Measurements from ENCODE around the gene ADRA2C.

Gene ADRA2C

DNA sequence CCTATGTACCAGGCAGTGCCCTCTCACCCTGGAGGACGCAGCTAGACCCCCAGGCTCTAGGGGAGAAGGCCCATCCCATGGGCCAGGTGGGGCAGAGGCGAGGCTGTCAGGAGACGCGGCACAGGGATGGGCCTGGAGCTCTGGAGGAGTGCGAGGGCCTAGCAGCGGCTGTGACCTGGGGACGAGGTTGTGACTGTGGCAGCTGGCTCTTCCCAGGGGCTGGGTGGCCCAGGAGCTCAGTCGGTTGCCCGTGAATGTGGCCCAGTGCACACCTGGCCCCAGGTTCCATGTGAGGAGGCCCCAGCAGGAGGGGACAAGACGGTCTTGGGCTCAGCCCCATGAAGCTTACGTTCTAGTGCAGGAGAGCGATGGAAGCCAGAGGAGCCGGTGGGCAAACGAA, 31.0 kb upstream of the ADRA2C start:
- DNase-seq: no peak

DNA sequence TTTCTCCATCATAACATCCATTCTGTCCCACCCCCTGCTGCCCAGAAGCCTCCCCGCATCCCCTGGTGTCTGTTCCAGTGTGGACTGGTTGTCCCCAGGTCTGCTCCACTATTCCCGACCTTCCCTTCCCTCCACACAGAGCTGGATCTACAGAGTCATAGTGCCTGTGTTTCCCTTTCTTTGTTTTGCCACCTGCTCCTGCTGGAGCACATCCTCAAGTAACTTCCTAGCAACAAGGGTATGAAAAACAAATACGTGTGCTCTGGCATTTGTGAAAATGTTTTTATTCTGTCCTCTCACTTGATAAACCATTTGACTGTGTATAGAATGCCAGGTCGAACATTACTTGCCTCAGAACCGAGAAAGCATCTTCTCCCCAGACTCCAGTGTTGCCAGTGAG, 29.9 kb upstream of the ADRA2C start:
- no peak for DNase-seq

DNA sequence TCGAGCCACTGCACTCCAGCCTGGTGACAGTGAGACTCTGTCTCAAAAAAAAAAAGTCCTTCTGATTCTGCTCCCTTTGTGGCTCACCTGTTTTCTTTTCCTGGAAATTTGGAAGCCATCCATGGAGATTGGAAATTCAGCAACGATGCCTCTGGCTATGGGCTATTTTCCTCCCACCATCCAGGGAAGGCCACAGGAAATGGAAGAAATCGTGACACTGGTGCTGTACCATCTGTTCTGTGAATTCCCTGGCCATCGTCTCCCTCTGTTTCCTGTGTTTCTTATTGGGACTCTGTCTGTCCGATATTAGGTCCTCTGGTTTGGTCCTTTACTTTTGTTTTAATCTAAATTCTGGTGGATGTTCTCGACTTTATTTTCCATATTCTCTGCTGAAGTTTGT, 29.4 kb upstream of the ADRA2C start:
- no peak for DNase-seq

DNA sequence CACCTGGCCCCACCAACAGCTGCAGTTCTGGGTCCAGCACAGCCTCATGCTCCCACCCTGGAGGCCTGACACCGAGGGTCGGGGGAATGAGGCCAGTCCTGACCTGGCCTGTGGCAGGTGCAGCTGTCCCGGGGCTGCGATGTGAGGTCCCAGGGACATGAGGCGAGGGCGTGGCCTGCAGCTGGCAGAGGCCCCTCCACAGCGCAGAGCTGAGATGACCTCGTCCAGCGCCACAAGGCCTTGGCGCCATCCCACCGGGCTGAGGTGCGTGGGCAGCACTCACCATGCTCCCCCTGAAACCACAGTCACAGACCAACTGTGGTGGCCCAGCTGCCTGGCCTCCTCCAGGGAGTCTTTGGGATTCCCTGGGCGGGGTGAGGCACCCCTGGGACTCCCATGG, 26.6 kb upstream of the ADRA2C start:
- DNase-seq: no peak

DNA sequence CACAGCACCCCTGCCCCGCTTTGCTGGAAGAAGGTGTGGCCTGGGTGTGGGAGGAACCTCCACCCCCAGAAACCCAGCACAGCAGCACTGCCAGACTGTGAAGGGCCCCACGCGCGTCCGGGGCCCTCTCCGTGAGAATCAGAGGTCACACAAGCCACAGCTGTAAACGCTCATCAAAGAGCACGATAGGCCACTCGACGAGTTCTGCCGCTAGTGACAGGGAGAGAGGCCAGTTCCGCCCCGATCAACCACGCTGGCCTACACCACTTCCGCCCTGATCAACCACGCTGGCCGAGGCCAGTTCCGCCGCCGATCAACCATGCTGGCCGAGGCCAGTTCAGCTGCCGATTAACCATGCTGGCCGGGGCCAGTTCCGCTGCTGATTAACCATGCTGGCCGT, 25.9 kb upstream of the ADRA2C start:
- DNase-seq: no peak

DNA sequence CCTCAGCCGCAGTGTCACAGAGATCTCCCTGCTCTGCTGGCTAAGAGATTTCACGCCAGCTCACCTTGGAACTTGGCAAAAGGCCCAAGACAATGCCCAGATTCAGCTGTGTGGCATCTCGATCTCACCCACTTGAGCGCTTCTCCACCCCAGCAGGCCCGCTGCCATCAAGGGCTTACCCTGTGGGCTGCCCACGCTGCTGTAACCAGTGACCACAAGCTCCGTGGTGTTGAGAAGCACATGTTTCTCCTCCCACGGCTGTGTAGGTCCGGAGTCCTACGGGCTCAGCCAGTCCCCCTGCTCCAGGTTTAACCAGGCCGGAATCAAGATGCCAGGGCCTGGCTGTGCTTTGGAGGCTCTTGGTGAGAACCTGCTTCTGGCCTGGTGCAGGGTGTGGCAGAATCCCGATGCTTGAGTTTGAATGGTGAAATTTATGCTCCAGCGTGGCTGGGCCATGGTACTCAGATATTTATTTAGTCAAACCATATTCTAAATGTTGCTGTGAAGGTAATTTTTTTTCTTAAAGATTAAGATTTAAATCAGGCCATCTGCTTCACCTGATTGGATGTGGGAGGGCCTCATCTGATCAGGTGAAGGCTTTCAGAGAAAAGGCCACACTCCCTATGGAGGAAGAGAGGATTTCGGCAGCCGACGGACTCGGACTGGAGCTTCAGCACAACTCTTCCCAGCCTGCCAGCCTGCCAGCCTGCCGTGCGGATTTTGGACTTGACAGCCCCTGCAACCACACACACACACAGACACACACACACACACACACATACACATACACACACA, 24.8 kb upstream of the ADRA2C start:
- DNase-seq: no peak

DNA sequence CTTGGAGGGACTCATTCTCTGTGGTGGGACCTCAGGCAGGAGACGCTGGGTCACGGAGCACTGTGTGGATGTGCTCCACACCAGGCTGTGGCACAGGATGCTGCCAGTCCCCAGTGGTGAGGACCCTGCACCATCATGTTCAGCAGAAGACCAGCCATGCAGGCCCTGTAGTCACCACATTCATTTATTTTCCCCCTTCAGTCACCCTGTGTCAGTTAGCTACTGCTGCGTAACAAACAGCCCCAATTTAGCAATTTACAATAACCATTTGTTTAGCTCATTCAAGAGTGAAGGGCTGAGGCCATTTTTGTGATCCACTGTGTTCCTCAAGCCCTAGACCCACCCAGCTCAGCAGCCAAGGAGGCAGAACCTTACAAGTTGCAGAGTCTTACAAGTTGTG, 23.6 kb upstream of the ADRA2C start:
- DNase-seq: no peak

DNA sequence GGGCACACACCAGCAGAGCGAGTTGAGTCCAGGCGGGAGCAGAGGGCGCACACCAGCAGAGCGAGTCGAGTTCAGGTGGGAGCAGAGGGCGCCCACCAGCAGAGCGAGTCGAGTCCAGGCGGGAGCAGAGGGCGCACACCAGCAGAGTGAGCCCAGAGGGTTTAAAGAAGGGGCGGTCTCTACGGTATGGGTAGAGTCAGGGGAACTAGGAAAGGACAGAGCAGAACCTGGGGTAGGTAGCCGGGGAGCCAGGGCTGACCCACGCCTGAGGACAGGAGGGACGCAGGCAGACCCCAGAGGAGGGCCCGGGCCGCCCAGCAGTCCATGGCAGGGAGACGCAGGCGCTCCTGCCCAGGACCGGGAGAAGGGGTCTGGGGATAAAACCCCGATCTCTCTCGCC, 22.0 kb upstream of the ADRA2C start:
- DNase-seq: no peak

DNA sequence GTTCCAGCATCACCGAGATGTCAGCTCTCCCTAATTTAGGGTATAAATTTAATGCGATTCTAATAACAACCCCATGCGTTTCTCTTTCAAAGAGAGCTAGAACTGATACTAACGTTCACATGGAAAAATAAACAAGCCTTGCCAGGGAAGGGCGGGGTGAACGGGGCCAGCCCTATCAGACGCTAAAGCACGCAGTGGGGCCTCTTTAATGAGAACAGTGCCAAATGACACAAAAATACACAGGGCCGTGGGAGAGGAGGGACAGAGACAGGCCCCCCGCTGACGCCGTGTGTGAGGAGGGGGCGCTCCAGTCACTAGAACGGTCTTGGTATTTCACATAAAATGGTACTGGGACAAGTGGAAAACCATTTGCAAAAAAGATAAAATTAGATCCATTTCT, 21.3 kb upstream of the ADRA2C start:
- DNase-seq: no peak

DNA sequence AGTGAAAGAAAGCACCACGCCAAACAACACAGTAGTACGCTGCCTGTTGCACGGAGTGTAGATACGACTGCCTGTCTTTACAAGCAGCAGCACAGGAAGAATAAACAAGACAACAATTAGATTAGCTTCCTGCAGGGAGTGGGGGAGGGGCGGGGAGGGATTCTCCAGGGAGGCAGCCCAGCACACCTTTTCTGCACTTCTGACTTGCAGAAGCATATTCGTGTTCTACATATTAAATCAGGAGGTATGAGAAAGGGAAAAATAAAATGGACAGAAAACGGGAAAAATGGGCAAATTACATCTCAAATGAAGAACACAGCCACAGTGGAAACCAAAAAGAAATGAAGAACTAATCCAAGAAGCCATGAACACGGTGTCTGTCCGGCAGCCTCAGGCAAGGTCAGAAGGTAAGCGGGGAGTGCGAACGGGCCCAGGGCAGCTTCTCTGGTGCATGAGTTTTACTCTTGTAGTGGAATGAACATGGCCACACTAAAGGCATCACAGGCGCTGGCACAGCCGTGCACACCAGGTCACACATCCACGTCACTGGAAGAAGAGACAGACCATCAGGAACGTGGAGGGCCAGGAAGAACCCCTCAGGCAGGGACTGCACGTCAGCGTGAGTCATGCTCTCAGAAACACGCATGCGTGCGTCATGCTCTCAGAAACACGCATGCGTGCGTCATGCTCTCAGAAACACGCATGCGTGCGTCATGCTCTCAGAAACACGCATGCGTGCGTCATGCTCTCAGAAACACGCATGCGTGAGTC, 20.1 kb upstream of the ADRA2C start:
- no peak for DNase-seq

DNA sequence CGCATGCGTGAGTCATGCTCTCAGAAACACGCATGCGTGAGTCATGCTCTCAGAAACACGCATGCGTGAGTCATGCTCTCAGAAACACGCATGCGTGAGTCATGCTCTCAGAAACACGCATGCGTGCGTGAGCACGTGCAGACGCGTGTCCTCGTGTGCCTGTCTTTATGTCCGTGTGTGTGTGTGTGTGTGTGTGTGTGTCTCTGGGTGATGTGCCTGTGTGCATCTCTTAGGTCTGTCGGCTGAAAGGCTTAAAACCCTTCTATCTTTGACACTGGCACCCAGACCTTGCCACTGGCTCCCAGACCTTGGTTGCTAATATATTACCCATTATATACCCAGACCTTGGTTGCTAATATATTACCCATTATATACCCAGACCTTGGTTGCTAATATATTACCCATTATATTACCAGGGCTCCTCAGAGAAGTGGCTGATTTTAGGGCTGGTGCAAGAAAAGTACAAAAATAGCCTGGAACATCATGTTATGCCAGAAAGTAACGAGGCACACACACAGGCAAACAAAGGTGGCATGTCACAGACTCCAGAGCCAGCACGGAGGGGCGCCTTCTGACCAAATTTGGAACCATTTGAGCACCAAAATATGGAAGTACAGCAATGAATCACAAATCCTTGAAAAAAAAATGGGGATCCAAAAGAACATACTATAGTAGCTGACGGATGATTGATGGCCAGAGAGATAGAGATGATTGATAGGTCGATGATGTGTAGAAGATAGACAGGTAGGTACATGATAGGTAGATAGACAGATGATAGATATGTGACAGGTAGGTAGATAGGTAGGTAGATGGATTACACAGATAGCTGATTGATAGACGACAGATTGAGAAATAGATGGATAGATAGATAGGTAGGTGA, 19.2 kb upstream of the ADRA2C start:
- no peak for DNase-seq

DNA sequence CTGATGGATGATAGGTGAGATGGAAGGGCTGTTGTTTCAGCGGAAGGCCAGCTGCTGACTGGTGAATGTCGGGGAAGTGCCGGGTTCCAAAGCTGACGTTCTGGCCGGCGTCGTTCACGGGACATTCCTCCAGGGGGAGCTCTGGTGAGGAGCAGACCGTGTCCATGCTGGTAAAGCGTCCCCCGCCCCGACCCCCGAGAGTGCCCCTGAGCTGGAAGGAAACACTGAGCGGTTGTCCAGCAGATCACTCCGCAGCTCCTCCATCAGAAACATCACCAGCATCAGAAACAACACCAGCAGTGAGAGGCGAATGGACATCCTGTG, 18.6 kb upstream of the ADRA2C start:
- DNase-seq: no peak

DNA sequence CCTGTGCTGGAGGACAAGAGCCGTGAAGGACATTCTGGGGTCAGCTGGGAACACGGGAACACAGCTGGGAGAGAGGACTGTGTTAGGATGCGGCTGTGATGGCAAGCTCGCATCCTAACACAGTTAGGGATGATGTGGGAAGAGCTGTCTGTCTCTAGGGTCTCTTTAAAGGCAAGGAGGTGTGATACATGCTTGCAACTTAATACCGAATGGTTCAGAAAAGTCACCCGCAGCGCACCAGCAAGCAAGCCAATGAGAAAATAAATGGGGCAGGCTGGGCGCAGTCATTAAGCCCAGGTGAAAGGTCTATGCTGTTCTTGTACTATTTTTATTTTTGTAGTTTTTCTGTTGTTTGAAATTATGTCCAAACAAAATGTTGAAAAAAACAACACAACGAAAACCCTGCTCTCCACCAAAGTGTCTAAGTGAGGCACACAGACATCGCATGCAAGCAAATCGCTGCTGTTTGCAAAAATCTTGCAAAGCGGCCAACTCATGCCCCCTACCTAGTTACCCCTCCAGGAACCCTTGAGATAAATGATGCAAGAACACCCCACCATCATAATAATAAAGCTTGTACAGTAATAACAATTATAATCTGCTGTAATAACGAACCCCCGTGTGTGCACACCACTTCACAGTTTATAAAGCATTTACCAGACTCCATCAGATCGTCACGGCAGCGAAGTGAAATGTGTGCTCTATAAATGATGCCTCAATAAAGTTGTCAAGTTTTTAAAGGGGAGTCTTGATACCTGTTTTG, 17.9 kb upstream of the ADRA2C start:
- DNase-seq: no peak

DNA sequence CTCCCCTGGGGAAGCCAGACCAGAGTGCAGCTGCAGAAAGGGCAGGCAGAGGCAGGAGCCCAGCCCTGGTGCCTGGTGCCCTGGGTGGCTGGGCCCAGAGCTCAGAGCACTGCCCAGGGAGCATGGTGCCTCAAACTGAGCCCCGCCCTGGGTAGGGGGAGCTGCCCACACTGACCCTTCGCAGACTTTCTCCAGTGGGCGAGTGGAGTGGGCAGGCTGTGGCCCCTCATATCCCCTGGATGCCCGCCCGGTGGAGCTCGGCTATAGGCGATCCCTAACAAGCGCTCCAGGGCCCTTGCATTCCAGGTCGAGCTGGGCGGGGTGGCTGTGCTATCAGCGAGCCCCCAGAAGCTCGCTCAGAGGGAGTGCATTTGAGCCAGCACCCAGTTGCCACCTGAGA, 17.1 kb upstream of the ADRA2C start:
- no peak for DNase-seq

DNA sequence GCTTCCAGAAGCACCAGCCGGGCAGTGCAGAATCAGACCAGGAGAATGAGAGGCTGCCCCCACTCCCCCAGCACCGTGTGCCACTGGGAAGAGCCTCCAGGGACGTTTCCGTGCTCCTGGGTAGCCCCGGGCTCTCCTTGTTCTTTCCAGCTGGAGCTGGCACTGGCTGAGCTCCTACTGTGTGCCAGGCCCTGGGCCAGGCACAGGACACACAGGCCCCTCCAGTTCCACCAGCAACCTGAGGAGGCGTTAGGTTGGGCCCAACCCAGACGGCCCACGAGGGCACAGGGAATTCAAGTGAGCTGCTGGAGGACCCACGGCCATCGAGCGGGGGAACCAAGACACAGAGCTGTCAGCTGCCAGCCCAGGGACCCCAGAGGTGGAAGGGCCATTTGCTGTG, 15.9 kb upstream of the ADRA2C start:
- DNase-seq: no peak

DNA sequence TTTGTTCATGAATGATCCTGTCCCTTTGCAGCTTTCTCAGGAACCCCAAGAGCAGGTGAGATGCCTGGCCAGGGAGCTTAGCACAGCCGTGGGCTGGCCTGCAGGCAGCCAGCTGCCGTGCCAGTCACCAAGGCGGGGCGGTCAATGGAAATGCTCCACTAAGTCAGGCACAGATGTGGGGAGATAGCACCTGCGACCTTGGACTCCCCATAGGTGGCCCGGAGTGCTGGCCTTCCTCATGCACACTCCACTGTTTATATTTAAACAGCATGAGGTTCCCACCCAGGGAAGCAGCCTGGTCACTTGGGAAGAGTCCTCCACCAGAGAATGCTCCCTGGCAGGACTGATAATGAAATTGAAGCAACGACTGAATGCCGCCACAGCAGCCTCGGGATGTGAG, 14.2 kb upstream of the ADRA2C start:
- no peak for DNase-seq

DNA sequence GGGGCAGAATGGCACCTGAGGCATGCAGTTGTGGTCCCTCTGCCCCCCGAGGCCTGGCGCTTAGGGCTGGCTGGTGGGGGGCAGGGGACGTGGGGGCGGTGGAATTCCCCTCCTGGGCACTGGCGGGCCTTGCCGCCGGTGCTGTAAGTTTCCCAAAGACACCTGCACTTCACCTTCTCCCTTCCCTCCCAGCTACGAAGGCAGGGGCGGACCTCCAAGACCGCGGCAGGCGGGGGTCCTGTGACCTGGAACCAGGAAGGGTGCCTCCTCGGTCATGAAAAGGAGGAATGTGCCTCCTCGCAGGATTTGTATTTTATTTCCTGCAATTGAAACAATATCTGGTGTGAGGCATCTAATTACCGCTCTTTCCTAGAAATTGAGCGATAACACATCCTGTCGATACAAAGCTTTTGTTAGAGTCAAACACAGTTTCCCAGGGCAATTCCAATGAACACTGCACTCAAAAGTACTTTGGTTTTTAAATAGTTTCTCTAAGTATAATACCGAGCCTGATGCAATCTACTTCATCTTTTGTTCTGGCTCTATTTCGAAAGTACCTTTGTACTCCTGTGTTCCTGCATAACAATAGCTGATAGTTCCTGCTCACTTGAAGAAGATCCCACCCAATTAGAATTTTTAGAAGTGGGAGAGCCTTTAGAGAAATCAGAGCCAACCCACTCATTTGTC, 12.3 kb upstream of the ADRA2C start:
- no peak for DNase-seq

DNA sequence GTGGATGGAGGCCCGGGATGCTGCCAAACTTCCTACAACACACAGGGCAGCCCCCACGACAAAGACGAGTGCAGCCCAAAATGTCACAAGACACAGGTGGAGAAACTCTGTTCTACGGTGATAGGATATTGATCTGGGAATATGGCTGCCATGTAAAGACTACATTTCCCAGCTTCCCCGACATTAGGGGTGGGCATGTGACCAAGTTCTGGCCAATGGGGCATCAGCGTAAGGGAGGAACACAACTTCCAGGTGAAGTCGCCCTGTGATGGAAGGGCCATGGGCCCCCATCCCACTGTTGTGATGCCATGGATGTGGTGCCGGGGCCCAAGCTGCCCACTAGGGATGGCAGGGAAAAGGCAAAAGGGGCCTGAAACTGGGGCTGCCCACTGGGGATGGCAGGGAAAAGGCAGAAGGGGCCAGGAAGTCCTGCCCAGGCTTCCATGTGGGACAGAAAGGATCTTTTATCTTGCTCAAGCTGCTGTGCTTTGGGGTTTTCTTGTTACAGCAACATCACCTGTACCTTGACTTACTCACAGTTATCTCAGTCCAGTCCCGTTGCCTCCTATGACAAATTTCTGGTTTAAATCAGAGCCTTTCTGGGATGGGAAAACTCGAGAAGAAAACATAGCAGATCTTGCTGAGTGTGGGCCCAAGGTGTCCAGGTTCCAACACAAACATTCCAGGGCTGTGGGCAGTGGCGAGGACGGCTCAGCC, 9.7 kb upstream of the ADRA2C start:
- no peak for DNase-seq

DNA sequence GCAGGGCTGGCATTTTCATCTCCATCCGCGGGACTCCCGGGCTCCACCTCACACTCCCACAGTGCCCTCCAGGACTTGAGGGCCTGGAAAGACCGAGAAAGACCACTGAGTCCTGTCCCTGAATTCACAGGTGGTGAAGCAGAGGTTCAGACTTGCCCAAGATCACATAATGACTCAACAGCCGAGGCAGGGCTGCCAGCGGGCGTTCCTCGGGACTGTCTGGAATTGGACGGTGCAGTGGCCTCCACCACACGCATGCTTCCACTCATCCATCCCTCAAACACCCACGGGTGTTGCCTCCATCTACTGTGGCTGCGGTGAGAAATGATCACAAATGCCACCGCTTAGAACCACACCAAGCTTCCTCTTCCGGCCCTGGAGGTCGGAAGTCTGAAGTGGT, 6.9 kb upstream of the ADRA2C start:
- no peak for DNase-seq

DNA sequence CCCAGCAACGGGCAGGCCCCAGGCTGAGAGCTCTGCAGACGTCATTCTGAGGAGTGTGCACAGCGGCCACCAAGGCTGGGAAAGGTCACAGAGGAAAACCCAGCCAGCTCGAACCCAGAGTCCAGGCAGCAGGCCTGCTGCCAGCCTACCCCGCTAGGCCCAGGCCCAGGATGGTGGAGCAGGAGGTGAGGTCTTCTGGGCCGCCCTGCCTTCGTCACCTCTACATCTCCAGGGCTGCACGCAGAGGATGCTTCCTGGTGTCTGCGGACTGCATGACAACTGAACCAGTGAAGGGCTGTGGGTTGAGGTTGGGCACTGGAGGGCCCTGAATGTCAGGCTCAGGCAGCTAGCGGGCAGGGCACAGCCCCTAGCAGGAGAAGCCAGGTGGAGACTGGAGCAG, 5.8 kb upstream of the ADRA2C start:
- no peak for DNase-seq

DNA sequence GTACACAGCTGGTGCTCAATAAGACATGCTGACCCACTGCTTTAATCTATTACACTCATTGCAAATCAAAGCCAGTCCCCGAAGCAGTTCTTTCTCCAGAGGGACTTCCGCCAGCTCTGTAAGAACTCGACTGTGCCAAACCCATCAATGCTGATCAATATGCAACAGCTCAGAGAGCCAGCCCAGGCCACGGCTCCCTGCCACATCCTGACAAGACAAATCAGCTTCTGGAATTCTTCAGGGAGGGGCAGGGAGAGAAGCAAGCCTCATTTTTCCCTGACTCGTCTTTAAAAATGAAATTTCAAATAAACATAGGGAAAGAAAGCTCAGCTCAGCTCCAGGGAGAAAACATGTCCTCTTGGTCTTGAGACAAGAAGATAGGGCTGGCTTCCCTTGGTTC, 5.3 kb upstream of the ADRA2C start:
- no peak for DNase-seq

DNA sequence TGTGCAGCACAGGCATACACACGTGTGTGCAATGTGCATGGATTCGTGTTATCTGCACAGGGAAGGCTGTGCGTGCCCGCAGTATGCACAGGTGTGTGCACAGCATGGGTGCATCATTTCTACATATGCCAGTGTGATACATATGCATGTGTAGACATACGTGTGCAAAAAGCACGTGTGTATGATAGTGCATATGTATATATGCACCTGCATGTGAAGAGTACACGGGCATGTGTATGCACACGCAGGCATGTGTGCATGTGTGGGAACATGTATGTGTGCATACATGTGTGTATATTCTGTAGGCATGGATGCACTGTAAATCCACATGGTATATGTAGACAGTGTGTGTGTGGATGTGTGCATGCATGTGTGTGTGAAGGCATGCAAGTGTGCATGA, 3.9 kb upstream of the ADRA2C start:
- DNase-seq: no peak

Measured in RPMI8226 (cell line).